Activated CD4-positive, CD25-positive, alpha-beta regulatory T cell treated with anti-CD3 and anti-CD28 coated beads, Interleukin-2, amount 50 U/mL, for 16 hours (primary cell): ENCODE measurements around the gene COL18A1.

Experiments
- DNase-seq: peaks from one replicate; pipeline ENCODE4 v3.0.0-alpha.2; 2020; ENCODE audit warnings: low read depth, low spot score

Gene COL18A1

DNA sequence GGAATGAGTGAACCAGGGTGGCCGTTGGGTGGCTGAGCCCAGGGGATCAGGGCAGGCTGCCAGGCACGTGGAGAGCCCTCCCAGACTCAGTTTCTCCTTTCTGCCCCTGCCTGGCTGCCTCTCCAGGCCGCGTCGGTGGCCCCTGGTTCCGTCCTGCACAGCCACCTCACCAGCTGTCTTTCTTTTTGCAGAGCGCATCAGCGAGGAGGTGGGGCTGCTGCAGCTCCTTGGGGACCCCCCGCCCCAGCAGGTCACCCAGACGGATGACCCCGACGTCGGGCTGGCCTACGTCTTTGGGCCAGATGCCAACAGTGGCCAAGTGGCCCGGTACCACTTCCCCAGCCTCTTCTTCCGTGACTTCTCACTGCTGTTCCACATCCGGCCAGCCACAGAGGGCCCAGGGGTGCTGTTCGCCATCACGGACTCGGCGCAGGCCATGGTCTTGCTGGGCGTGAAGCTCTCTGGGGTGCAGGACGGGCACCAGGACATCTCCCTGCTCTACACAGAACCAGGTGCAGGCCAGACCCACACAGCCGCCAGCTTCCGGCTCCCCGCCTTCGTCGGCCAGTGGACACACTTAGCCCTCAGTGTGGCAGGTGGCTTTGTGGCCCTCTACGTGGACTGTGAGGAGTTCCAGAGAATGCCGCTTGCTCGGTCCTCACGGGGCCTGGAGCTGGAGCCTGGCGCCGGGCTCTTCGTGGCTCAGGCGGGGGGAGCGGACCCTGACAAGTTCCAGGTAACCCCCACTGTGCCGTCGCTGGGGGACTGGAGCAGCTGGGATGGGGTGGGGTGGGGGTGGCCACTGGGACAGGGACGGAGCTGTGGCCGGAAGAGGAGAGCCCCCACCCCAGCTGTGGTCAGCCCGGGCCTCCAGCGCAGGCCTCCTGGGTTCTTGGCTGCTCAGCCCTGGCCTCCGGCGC lies 63.3 kb downstream of the COL18A1 start:
- no peak for DNase-seq

DNA sequence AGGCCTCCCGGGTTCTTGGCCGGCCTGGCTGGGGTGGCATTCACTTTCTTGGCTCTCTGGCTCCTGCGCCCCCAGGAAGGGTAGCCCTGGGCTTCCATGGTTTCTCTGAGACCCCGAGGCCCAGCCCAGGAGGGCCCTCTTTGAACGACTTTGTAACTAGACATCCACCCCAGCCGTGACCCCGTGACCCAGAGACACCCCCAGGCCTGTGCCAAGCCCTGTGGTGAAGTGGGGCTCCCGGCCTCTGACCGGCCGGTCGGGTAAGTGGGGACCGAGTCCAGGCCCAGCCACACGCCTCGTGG lies 64.0 kb downstream of the COL18A1 start:
- DNase-seq, result no peak

DNA sequence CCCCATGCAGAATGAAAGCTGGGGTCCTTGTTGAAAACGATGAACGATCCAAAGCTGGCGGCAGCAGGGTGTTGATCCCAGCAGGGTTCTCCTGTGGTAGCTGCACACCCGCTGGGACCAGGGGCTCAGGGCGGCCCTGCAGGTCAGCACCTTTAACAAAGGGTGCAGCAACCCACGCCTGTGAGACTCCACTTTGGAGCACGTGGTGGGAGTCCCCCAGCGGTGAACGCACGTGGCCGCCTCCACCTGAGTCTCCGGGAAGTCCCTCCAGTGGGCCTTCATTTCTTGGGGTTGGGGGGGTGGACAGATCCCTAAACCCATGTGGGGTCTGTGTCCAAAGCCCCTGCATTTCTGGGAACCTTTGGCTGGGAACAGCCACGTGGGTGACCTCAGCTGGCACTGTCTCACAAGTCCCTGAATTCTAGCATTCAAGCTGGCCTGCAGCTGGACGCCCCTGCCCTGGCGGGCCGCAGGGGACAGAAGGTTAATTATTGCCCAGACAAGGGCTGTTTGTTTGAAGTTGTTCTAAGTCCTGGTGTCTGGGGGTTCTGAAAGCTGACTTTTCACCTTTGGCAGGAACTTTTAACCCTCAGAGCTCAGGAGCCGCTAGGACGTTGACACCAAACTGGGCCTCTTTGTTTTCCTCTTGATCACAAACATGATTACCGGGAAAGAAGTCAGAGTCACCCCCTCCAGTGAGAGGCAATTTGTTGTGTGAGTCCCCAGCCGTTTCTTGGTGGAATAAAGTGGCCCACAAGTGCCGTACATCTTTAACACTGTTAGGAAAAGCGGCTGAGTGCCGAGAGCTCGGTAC lies 64.5 kb downstream of the COL18A1 start:
- no peak for DNase-seq

DNA sequence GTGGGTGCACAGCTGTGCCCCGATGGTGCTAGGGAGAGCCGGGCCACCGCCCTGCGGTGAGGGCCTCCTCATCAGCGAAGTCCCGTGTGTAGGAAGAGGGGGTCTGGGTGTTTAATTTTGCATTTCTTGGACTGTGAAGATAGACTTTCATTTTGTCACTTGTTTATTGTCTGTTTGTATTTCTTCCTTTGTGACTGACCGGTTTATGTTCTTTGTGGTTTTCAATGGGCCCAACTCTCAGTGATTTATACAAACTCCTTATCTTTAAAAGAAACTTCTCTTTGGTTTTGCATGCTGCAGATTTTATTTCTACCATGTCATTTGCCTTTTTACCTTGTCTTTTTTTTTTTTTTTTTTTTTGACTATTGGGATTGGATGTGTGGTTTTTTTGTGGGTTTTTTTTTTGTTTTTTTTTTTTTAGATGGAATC lies 65.1 kb downstream of the COL18A1 start:
- no peak for DNase-seq

DNA sequence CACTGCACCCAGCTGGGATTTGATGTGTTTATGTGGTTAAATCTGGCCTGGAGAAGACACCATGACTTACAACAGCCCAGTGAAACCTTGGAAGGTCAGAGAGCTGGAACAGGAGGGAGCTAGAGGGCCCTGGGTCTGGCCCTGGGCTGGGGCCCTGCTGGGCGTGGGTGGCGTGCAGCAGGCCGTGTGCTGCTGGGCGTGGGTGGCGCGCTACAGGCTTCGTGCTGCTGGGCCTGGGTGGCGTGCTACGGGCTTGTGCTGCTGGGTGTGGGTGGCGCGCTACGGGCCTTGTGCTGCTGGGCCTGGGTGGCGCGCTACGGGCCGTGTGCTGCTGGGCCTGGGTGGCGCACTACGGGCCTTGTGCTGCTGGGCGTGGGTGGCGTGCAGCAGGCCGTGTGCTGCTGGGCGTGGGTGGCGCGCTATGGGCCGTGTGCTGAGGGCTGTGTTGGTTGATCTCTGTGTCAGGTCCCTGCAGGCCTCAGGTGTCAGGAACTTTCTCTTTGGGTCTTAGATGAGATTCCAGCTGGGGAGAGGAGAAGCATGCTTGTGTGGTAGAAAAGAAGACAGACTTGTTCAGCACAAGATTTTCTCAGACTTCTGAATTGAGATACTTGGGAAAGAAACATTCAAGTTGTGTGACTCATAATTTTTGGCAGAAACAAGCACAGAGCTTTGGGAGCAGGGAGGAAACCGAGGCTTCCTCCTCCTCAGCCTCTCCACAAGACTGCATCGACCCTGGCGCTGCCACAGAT lies 66.0 kb downstream of the COL18A1 start:
- DNase-seq, result no peak

DNA sequence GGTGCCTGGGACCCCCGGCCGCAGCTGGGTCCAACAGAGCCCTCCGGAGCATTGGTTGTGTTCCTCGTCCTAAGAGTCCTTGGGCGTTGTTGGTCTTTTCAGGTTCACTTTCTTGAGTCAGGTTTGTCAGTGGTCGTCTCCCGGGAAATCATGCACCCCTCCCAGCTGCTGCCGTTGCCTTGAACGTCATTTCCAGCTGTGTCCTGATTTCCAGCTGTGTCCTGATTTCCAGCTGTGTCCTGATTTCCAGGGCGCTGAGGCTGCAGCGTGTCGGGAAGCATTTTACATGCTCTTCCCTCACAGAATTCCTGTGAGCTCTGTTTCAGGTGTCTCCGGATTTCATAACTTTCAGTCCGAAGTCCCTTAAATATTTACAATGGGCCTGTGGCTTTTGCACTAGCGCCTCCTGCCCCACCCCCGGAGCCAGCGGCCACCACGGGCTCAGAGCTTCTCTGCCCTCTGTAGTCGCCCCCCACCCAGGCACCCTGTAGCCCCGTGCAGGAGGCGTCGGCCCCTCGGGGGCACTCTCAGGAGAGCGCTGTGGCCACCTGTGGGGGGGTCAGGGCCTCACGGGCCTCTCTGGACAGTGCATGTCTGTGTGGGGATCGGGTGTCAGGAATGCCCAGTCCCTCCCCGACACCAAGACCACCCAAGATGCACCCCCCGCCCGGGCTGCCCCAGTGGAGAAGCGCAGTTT lies 66.7 kb downstream of the COL18A1 start:
- DNase-seq, result no peak

DNA sequence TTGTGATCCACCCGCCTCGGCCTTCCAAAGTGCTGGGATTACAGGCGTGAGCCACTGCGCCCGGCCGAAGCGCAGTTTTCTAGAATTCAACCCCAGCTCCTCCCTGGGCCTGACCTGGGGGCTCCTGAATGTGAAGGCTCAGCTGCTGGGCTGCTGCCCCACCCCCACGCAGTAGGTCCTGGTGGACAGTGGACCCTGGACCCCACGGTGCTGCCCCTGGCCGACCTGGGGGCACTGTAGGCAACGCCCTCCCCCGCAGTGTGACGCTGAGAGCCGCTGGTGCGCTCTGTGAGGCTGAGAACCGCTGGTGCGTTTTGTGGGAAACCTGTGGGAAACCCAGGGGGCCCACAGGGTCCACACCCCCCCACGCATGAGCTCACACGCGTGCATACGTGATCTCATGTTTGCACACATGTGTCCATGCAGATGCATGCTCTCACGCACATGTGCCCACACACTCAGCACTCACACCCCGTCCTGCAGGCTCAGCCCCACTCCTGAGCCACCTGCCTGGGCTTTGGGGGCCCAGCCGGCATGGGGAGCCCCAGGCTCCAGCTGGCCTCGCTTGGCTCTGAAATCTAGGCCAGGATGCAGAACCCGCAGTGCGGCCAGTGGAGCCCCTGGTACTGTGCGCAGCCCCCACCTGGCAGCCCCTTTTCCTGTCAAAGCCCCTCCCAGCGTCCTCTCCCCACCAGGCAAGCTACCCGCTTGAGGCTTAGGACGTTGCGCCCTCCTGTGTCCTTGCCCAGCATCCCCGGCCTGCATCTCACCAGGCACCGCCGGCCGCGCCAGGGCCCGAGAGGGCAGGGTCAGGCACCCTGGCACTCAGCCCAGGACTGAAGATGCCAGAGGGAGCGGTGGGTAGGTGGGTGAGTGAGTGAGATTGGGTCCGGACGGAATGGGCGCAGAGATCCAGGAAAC lies 67.7 kb downstream of the COL18A1 start:
- no peak for DNase-seq

DNA sequence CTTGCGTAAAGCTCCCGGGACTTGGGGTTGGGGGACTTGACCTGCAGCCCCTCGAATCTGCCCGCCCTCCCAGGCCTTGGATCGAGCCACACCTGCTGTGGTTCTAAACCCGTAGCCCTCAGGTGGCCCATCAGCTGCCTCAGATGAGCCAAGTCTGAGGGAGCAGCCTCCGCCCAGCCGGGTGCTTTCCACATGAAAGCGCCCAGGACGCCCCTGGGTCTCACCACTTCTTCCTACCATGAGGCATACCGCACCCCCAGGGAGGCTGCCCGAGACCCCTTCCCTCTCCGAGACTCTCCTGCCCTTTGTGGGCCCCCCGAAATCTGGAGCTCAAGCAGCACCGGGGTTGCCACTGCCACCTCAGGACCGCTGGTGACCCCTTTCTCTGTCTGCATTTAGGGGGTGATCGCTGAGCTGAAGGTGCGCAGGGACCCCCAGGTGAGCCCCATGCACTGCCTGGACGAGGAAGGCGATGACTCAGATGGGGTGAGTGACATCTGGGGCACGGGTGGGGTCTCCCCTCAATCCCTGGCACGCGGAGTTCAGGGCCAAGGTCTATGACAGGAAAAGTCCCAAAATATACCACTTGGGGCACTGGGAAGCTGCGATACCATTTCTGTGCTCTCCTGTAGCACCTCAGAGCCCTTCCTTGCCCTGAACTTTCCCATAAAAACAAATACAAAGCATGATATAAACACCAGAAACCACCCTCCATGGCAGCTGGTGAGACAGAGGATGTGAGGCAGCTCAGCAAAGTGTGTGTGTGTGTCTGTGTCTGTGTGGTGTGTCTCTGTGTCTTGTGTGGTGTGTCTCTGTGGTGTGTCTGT lies 68.7 kb downstream of the COL18A1 start:
- no peak for DNase-seq

DNA sequence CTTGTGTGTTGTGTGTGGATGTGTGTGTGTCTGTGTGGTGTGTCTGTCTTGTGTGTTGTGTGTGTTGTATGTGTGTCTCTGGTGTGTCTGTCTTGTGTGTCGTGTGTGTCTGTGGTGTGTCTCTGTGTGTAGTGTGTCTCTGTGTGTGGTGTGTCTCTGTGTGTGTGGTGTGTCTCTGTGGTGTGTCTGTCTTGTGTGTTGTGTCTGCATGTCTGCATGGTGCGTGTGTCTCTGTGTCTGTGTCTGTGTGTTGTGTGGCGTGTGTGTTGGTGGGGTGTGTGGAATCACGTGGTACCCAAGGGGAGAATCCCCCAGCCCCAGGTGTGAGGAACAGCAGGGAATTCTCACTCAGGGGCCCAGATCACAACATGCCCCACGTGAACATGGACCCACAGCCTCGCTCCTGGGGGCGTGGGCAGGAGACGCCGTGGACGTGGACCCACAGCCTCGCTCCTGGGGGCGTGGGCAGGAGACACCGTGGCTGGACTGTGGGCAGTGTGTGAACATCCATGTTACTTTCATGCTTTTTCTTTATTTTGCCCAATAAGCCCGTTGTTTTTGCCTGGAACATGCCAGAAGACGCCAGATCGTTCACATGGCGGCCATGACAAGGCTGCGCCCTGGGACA lies 69.5 kb downstream of the COL18A1 start:
- DNase-seq, result no peak

DNA sequence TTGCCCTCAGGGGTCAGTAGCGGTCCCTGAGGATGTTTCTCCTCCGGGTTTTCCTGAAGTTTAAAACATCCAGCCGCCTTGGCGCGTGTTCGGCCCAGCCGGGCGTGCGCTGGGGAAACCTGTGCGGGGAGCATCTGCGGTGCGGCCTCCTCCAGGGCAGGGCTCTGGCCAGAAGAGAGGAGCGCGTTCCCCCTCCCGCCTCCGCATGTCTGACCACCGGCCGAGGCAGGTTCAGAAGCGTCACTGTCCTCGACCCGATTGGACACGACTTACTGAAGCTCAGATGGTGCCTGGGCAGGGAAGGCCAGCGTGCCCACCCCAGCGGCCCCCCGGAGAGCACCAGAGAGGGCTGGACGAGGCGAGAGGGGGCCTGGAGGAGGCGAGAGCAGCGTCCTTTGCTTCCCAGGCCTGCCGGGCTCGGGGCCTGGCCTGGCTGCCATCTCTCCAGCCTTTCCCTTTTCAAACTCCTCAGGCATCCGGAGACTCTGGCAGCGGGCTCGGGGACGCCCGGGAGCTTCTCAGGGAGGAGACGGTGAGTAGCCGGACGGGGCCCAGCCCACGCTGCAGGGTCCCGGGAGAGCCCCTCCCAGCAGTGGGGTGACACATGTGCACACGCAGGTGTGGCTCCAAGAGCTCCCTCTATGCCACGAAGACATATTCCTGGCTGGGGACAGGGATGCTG lies 70.2 kb downstream of the COL18A1 start:
- DNase-seq, result no peak

DNA sequence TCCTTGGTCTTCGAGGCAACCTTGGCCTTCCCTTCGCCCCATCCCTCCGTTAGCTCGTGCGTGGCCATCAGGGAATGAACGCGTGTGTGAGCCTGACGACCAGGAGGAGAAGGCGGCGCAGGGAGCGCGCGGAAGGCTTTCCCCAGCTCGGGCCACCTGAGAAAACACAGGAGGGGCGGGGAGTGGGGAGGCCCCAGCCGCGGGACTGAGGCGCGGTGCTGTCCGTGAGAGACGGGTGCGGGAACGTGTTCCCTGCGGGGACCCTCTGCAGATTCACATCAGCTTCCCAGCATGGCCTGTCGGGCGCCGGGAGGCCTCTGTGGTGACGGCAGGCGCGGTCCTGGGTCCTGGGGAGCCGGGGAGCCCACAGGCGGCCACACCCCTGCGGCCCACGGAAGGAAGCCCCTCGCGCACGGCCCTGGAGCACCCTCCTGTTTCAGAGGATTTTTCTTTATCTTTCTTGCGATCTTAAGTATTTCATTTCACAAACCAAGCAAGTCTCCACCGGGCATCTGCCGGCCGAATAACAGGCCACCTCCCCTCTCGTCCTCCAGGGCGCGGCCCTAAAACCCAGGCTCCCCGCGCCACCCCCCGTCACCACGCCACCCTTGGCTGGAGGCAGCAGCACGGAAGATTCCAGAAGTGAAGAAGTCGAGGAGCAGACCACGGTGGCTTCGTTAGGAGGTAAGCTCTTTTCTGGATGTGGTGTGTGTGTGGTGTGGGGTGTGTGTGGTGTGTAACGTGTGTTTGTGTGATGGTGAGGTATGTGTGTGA lies 71.0 kb downstream of the COL18A1 start:
- DNase-seq, result no peak

DNA sequence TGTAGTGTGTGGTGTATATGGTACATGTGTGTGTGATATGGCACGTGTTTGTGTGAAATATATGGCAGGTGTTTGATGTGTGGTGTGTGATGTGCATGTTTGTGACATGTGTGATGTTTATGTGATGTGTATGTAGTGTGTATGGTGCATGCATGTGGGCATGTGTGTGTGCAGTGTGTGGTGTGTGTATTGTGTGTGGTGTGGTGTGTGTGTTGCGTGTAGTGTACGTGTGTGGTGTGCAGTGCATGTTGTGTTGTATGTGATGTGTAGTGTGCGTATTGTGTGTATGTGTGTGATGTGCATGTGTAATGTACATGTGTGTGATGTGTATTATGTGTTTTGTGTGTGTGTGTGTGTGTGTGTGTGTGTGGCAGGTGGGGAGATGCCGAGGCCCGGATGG lies 71.6 kb downstream of the COL18A1 start:
- no peak for DNase-seq

DNA sequence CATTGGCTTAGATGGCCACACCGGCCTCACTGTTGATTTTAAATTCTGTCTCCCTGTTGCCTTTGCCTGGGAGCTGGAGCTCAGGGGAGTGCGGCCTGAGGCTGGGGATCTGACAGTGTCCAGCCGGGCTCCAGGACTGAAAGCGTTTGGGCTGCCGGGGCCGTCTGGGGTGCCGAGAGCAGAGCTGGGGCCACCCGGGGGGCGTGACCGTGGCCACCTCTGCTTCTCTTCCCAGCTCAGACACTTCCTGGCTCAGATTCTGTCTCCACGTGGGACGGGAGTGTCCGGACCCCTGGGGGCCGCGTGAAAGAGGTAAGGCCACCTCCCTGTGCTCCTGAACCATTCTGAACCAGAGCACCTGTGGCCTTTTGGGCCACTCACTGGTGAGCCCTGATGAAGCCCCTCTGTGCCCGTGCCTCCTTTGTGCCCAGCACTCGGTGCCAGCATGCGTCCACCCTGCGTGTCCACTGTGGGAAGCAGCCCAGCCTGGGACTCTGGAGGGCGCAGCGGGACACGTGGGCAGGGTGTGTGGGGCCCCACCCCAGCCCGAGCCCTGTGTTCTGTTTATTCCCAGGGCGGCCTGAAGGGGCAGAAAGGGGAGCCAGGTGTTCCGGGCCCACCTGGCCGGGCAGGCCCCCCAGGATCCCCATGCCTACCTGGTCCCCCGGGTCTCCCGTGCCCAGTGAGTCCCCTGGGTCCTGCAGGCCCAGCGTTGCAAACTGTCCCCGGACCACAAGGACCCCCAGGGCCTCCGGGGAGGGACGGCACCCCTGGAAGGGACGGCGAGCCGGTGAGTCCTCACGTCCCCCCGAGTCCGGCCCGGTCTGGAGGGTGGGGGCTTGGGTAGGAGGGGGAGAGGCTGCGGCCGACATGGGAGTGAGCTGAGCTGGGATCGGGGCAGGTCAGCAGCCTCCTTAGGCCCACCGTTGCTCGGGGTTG lies 72.5 kb downstream of the COL18A1 start:
- no peak for DNase-seq

DNA sequence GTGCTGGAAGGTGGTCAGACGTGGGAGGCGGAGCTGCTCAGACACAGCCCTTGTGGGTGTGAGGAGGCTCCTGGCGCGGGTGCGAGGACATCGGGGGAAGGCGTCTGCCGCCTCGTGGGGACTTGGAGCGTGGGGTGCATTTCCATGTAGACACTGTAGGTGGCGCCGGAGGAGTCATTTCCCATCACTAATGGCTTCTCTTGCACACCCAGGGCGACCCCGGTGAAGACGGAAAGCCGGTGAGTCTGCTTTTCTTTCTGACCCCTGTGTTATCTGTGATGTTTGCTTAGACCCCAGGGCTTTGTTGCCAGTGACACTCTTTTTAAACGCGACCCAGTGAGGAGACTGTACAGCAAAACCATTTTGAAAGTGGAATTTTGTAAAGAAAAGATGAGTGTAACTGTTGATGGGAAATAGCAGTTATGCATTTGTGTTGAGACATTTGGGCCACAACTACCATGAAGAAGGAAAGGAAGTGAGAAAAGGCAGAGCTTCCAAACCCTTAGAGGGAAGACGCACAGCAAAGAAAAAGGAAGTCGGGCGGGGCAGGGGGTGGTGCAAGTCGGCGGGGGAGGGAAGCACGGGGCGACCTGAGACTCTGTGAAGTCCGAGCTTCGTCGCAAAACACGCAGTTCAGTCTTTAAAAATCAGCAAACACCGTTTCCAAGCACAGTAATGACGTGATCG lies 73.3 kb downstream of the COL18A1 start:
- peak; percentile 56 for DNase-seq

DNA sequence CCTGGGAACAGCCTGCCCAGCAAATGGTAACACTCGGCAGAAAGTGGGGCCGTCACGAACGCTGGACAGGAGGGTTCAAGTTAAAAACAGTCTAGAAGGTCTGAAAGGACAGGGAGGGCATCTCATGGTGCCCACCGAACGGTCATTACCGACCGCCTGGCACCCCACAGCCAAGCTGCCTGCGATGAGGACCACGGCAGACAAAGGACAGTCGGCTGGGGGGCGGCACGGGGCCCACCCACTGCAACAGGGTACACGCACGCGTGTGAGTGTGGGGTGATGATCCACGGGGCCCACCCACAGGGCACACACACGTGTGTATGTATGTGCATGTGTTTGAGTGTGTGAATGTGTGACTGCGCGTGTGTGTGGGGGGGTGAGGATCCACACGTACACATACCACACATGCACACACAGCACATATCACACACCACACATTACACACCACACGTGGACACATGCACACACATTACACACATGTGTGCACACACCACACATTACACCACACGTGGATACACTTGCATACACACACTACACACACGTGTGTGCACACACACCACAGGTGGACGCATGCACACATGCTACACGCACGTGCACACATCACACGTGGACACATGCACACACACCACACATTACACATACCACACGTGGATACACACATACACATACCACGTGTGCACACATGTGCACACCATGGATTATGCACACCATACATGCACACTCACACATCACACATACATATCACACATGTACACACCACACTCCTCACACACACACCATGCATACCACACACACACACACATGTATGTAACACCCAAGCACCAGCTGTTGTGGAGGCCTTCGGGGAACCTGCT lies 74.1 kb downstream of the COL18A1 start:
- no peak for DNase-seq
